GM12892 (cell line): ENCODE data around the gene EPHB1.

Source experiments
- POLR2A ChIP-seq: IDR thresholded peaks from 2 replicates; pipeline ENCODE4 v1.6.1; 2011; ENCODE audit warnings: low read depth, low read length, control low read depth
- TAF1 ChIP-seq: IDR thresholded peaks from 2 replicates; pipeline ENCODE4 v1.6.1; 2011; ENCODE audit warnings: low read depth, mild to moderate bottlenecking, control low read depth, low read length, borderline replicate concordance

- TF ChIP-seq POLR2A (no peak), TAF1 (no peak)
Measured at GRCh38 chr3:134911586-134912548, 116.8 kb downstream of the EPHB1 start.
